K562 (cell line): Measurements from ENCODE around the gene MTOR. TPM values are rescaled to one million over a fixed set of nuclear protein-coding genes. Genes with fewer than 3 reads are reported as not detected.
A peak's percentile ranks its signal among the peaks of the same experiment; 100 is the strongest.

Source experiments
- ATAC-seq: fragments of 200-7000 bp; cut with Tn5 transposase; 3 replicates; pipeline ENCODE4 v1.9.1; 2020; ENCODE audit warnings: moderate library complexity
- BruUV-seq: library from RNA; stranded (reverse); fragments of 400-500 nt; replicated peaks from 2 replicates; lab custom pipeline; 2021; lab: Mats Ljungman, UMichigan
- CTCF ChIA-PET: fragments of 300-600 bp; formaldehyde crosslinking; extraction: SDS; loops from one replicate; lab custom pipeline; 2021; ENCODE audit warnings: low intra/inter-chr PET ratio; lab: Yijun Ruan, JAX
- POLR2A ChIA-PET: fragments of 300-600, 350-650 bp; sonication (Branson Sonifier 250); formaldehyde crosslinking; extraction: SDS; loops from one replicate; lab custom pipeline; 2021; ENCODE audit warnings: antibody characterized with exemption, inconsistent platforms; lab: Yijun Ruan, JAX
- DNase-seq, 4 experiments: peaks; one replicate each; pipeline versions ENCODE4 v3.0.0 to v3.0.0-alpha.2; 2011 to 2018; ENCODE audit warnings: low spot score in 3 of 4, mixed read lengths in 3 of 4; ENCODE audit errors: extremely low read depth in 1 of 4
- FAIRE-seq: peaks from 2 replicates; lab custom pipeline; 2011; peaks lifted over from hg19 to GRCh38; lab: Jason Lieb, UNC
- H2AFZ ChIP-seq: 2 replicates; pipeline ENCODE4 v1.6.0; 2011; ENCODE audit warnings: low read depth, low read length, control low read depth, inconsistent platforms
- H3K27ac ChIP-seq: fragments of 200-600 bp; 3 replicates; pipeline ENCODE4 v1.8.0; 2011; ENCODE audit warnings: low read depth, mild to moderate bottlenecking, control low read depth, inconsistent platforms, low read length, moderate library complexity, mixed read lengths; ENCODE audit errors: extremely low read depth
- H3K27me3 ChIP-seq, 2 experiments: fragments of 300-600 bp in 1 of 2; 2 replicates in 1 of 2; 3 replicates in 1 of 2; pipeline versions ENCODE4 v1.6.0 to v1.8.0; 2011; ENCODE audit warnings: inconsistent platforms in 2 of 2, low read length in 2 of 2, mild to moderate bottlenecking in 1 of 2, mixed read lengths in 1 of 2, moderate library complexity in 1 of 2; ENCODE audit not compliant: control insufficient read depth in 2 of 2, insufficient read depth in 2 of 2
- H3K36me3 ChIP-seq: fragments of 300-600 bp; 3 replicates; pipeline ENCODE4 v1.8.0; 2011; ENCODE audit warnings: mild to moderate bottlenecking, low read length, inconsistent platforms; ENCODE audit not compliant: control insufficient read depth, insufficient read depth
- H3K4me1 ChIP-seq, 2 experiments: fragments of 200-600 bp in 1 of 2; replicated peaks in 1 of 2; 2 replicates in 1 of 2; 3 replicates in 1 of 2; pipeline versions ENCODE4 v1.5.1 to v1.8.0; 2011; ENCODE audit warnings: inconsistent platforms in 2 of 2, low read length in 2 of 2, mild to moderate bottlenecking in 1 of 2, mixed read lengths in 1 of 2, moderate library complexity in 1 of 2; ENCODE audit not compliant: control insufficient read depth in 2 of 2, insufficient read depth in 2 of 2
- H3K4me2 ChIP-seq: 2 replicates; pipeline ENCODE4 v1.6.1; 2011; ENCODE audit warnings: low read length, control low read depth, inconsistent platforms, mixed read lengths; ENCODE audit not compliant: insufficient read depth
- H3K4me3 ChIP-seq: fragments of 200-600 bp; sonication (generic), shearing (Covaris generic); 2 replicates; pipeline ENCODE4 v1.5.1; 2016; ENCODE audit warnings: control low read depth, inconsistent platforms
- H3K79me2 ChIP-seq: fragments of 200-600 bp; 3 replicates; pipeline ENCODE4 v1.8.0; 2011; ENCODE audit warnings: low read length, inconsistent platforms; ENCODE audit not compliant: control insufficient read depth, insufficient read depth
- H3K9ac ChIP-seq, 2 experiments: 2 replicates each; pipeline versions ENCODE4 v1.6.0 to v1.6.1; 2011; ENCODE audit warnings: low read depth in 2 of 2, low read length in 2 of 2, control low read depth in 1 of 2, inconsistent platforms in 1 of 2, mild to moderate bottlenecking in 1 of 2, mixed read lengths in 1 of 2; ENCODE audit not compliant: insufficient read depth in 1 of 2
- H3K9me1 ChIP-seq: one replicate; pipeline ENCODE4 v1.6.0; 2011; ENCODE audit warnings: inconsistent platforms, mild to moderate bottlenecking, low read length, moderate library complexity; ENCODE audit not compliant: control insufficient read depth, insufficient read depth
- H3K9me3 ChIP-seq: replicated peaks from 2 replicates; pipeline ENCODE4 v1.5.1; 2011; ENCODE audit warnings: low read depth, low read length, inconsistent platforms; ENCODE audit not compliant: control insufficient read depth, insufficient read depth
- H4K20me1 ChIP-seq: replicated peaks from 2 replicates; pipeline ENCODE4 v1.6.1; 2011; ENCODE audit warnings: low read length, inconsistent platforms, mixed read lengths; ENCODE audit not compliant: control insufficient read depth, insufficient read depth
- ILK ChIP-seq: fragments of 450-650 bp; IDR thresholded peaks from 2 replicates; pipeline ENCODE4 v1.6.1; 2016; ENCODE audit warnings: missing genetic modification characterization, low read depth, mild to moderate bottlenecking, missing compliant biosample characterization, moderate library complexity, borderline replicate concordance
- MCM7 ChIP-seq, 2 experiments: fragments of 450-650 bp; IDR thresholded peaks; 2 replicates each; pipeline ENCODE4 v1.6.1; 2016 to 2018
- RFX5 ChIP-seq: IDR thresholded peaks from 2 replicates; pipeline ENCODE4 v1.6.1; 2011; ENCODE audit warnings: low read depth, mild to moderate bottlenecking, improper control_type of control experiment, low read length
- WGBS: fragments of 100-300 bp; shearing (Covaris generic); methylation state at CpG from one replicate; pipeline ENCODE4 v1.1.6; 2016; ENCODE audit warnings: low coverage, mixed read lengths; ENCODE audit not compliant: insufficient coverage; ENCODE audit errors: missing lambda C conversion rate; 5-methylcytosine and 5-hydroxymethylcytosine counted together
- in situ Hi-C: fragments of 300-500 bp; cut with MboI; formaldehyde crosslinking; loops from 4 replicates; pipeline ENCODE4 v1.15.0; 2018; ENCODE audit warnings: inconsistent platforms, mixed read lengths
- intact Hi-C: fragments of 100-400 bp; cut with micrococcal nuclease; formaldehyde crosslinking; loops from 2 replicates; pipeline ENCODE4 v1.14.2; 2022
- polyA plus RNA-seq, 8 experiments: library from polyadenylated mRNA; depleted of rRNA in 4 of 8; stranded (reverse) in 5 of 8; unstranded in 3 of 8; fragments of >200 nt; fragmentation: Nextera tagmentation in 2 of 8; fragmentation: Illumina TruSeq in 1 of 8; extraction: Ambion mirVana in 2 of 8; extraction: Trizol in 1 of 8; gene quantifications; 2 replicates each; pipeline versions ENCODE4 v1.2.1 to v1.2.3, GENCODE V29; 2011 to 2014; ENCODE audit warnings: inconsistent platforms in 1 of 8, missing spikeins in 1 of 8
- total RNA-seq, 7 experiments: library from RNA; depleted of rRNA in 6 of 7; stranded (reverse); fragments of >200 nt in 6 of 7; fragmentation: Illumina TruSeq in 2 of 7; extraction: Trizol in 2 of 7; gene quantifications; 2 replicates each; pipeline versions ENCODE4 v1.2.1 to v1.2.3, GENCODE V29; 2011 to 2021; ENCODE audit warnings: low replicate concordance in 1 of 7
- TF ChIP-seq, protein P1 (sequence below): IDR thresholded peaks from 2 replicates; pipeline ENCODE4 v1.6.1; 2016; ENCODE audit warnings: missing genetic modification characterization, missing compliant biosample characterization
- TF ChIP-seq, protein P2 (sequence below): fragments of 200-800 bp; sonication (Bioruptor generic); IDR thresholded peaks from 2 replicates; pipeline ENCODE4 v1.6.1; 2017; ENCODE audit warnings: missing genetic modification characterization, missing compliant biosample characterization
- TF ChIP-seq, protein P3 (sequence below): fragments of 250-450 bp; sonication (Bioruptor Pico); IDR thresholded peaks from 2 replicates; pipeline ENCODE4 v1.8.0; 2022; ENCODE audit warnings: inconsistent platforms, mild to moderate bottlenecking, moderate library complexity, borderline replicate concordance

MTOR gene
- total and polyA plus RNA-seq, 9 of the 15 experiments (the other 6 are each of a cell fraction or from before 2014, with no cell fraction given), result 11.4 to 71.4 (median 52.2) TPM

DNA sequence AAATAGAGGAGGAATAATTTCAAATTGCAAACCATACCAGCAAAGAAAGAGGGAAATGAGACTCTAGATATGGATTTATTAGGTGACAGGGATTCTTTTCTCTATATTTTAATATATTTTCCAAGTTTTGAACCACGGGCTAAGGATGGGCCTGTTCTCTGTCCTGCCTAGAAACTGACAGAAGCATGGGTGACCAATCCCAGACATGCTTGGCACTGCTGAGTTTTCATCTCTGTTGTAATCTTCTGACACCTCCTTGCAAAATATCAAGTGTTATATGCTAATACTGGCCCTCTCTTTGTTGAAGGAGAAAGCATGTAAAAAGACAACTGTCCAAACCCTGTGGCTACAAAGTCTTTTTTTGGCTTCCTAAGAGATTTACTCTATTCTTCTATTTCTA is 74.0 kb downstream of the MTOR start:
- Histone ChIP-seq H3K9me1 (no peaks in the 10 kb centered on the region), H3K79me2 (no peaks in the 10 kb centered on the region), H3K4me2 (no peak overlapping the region), H3K4me1 (no peaks in the 10 kb centered on the region), H3K27me3 (no peaks in the 10 kb centered on the region), H4K20me1 (no peaks in the 10 kb centered on the region; the same call in 1 of the 2 replicates), H3K9ac (no peak overlapping the region), H3K27ac (no peak overlapping the region), H3K9me3 (no peaks in the 10 kb centered on the region), H3K4me3 (no peak overlapping the region), H2AFZ (no peak overlapping the region), H3K36me3 (peaks cover 87% of the 10 kb centered on the region)
- TF ChIP-seq, protein P1, sequence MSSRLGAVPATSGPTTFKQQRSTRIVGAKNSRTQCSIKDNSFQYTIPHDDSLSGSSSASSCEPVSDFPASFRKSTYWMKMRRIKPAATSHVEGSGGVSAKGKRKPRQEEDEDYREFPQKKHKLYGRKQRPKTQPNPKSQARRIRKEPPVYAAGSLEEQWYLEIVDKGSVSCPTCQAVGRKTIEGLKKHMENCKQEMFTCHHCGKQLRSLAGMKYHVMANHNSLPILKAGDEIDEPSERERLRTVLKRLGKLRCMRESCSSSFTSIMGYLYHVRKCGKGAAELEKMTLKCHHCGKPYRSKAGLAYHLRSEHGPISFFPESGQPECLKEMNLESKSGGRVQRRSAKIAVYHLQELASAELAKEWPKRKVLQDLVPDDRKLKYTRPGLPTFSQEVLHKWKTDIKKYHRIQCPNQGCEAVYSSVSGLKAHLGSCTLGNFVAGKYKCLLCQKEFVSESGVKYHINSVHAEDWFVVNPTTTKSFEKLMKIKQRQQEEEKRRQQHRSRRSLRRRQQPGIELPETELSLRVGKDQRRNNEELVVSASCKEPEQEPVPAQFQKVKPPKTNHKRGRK (tag), result no peak
- no peak for TF ChIP-seq ILK (tag)
- TF ChIP-seq, protein P2, sequence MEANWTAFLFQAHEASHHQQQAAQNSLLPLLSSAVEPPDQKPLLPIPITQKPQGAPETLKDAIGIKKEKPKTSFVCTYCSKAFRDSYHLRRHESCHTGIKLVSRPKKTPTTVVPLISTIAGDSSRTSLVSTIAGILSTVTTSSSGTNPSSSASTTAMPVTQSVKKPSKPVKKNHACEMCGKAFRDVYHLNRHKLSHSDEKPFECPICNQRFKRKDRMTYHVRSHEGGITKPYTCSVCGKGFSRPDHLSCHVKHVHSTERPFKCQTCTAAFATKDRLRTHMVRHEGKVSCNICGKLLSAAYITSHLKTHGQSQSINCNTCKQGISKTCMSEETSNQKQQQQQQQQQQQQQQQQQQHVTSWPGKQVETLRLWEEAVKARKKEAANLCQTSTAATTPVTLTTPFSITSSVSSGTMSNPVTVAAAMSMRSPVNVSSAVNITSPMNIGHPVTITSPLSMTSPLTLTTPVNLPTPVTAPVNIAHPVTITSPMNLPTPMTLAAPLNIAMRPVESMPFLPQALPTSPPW (CRISPR knock-in tag), result no peak
- peak; percentile 73 for TF ChIP-seq RFX5
- TF ChIP-seq, protein P3, sequence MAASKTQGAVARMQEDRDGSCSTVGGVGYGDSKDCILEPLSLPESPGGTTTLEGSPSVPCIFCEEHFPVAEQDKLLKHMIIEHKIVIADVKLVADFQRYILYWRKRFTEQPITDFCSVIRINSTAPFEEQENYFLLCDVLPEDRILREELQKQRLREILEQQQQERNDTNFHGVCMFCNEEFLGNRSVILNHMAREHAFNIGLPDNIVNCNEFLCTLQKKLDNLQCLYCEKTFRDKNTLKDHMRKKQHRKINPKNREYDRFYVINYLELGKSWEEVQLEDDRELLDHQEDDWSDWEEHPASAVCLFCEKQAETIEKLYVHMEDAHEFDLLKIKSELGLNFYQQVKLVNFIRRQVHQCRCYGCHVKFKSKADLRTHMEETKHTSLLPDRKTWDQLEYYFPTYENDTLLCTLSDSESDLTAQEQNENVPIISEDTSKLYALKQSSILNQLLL (CRISPR knock-in tag), result no peak
- no peak for TF ChIP-seq MCM7 (IDR thresholded peaks at IDR 0.05)
- in situ Hi-C loops, result no loop called here
- intact Hi-C loops, result no loop called here
- DNase-seq (no peak), ATAC-seq (no peak), FAIRE-seq (no peak)
- ChIA-PET POLR2A (interaction anchor here (0.6 to 3.3 kb wide), 4 partner anchors 9 to 307 kb away, joined by 3 to 18 read pairs (median 4); no protein-coding TSS in a partner anchor), CTCF (interaction anchor here (0.6 kb wide), 1 partner anchor 1921 kb away, joined by 3 read pairs; no protein-coding TSS in a partner anchor)
- no TSS peak for BruUV-seq
- 94% methylated on average over 1 of the region's 1 CpG for WGBS
